K562 (cell line): Measurements from ENCODE around the gene ANKS4B. TPM values are rescaled to one million over a fixed set of nuclear protein-coding genes. Genes with fewer than 3 reads are reported as not detected.
A peak's percentile ranks its signal among the peaks of the same experiment; 100 is the strongest.

ENCODE experiments used
- ATAC-seq: fragments of 200-7000 bp; cut with Tn5 transposase; 3 replicates; pipeline ENCODE4 v1.9.1; 2020; ENCODE audit warnings: moderate library complexity
- BruUV-seq: library from RNA; stranded (reverse); fragments of 400-500 nt; replicated peaks from 2 replicates; lab custom pipeline; 2021; lab: Mats Ljungman, UMichigan
- CTCF ChIA-PET: fragments of 300-600 bp; formaldehyde crosslinking; extraction: SDS; loops from one replicate; lab custom pipeline; 2021; ENCODE audit warnings: low intra/inter-chr PET ratio; lab: Yijun Ruan, JAX
- POLR2A ChIA-PET: fragments of 300-600, 350-650 bp; sonication (Branson Sonifier 250); formaldehyde crosslinking; extraction: SDS; loops from one replicate; lab custom pipeline; 2021; ENCODE audit warnings: antibody characterized with exemption, inconsistent platforms; lab: Yijun Ruan, JAX
- DNase-seq, 4 experiments: peaks; one replicate each; pipeline versions ENCODE4 v3.0.0 to v3.0.0-alpha.2; 2011 to 2018; ENCODE audit warnings: low spot score in 3 of 4, mixed read lengths in 3 of 4; ENCODE audit errors: extremely low read depth in 1 of 4
- FAIRE-seq: peaks from 2 replicates; lab custom pipeline; 2011; peaks lifted over from hg19 to GRCh38; lab: Jason Lieb, UNC
- H2AFZ ChIP-seq: 2 replicates; pipeline ENCODE4 v1.6.0; 2011; ENCODE audit warnings: low read depth, low read length, control low read depth, inconsistent platforms
- H3K27ac ChIP-seq: fragments of 200-600 bp; 3 replicates; pipeline ENCODE4 v1.8.0; 2011; ENCODE audit warnings: low read depth, mild to moderate bottlenecking, control low read depth, inconsistent platforms, low read length, moderate library complexity, mixed read lengths; ENCODE audit errors: extremely low read depth
- H3K27me3 ChIP-seq, 2 experiments: fragments of 300-600 bp in 1 of 2; 2 replicates in 1 of 2; 3 replicates in 1 of 2; pipeline versions ENCODE4 v1.6.0 to v1.8.0; 2011; ENCODE audit warnings: inconsistent platforms in 2 of 2, low read length in 2 of 2, mild to moderate bottlenecking in 1 of 2, mixed read lengths in 1 of 2, moderate library complexity in 1 of 2; ENCODE audit not compliant: control insufficient read depth in 2 of 2, insufficient read depth in 2 of 2
- H3K36me3 ChIP-seq: fragments of 300-600 bp; 3 replicates; pipeline ENCODE4 v1.8.0; 2011; ENCODE audit warnings: mild to moderate bottlenecking, low read length, inconsistent platforms; ENCODE audit not compliant: control insufficient read depth, insufficient read depth
- H3K4me1 ChIP-seq, 2 experiments: fragments of 200-600 bp in 1 of 2; replicated peaks in 1 of 2; 2 replicates in 1 of 2; 3 replicates in 1 of 2; pipeline versions ENCODE4 v1.5.1 to v1.8.0; 2011; ENCODE audit warnings: inconsistent platforms in 2 of 2, low read length in 2 of 2, mild to moderate bottlenecking in 1 of 2, mixed read lengths in 1 of 2, moderate library complexity in 1 of 2; ENCODE audit not compliant: control insufficient read depth in 2 of 2, insufficient read depth in 2 of 2
- H3K4me2 ChIP-seq: 2 replicates; pipeline ENCODE4 v1.6.1; 2011; ENCODE audit warnings: low read length, control low read depth, inconsistent platforms, mixed read lengths; ENCODE audit not compliant: insufficient read depth
- H3K4me3 ChIP-seq: fragments of 200-600 bp; sonication (generic), shearing (Covaris generic); 2 replicates; pipeline ENCODE4 v1.5.1; 2016; ENCODE audit warnings: control low read depth, inconsistent platforms
- H3K79me2 ChIP-seq: fragments of 200-600 bp; 3 replicates; pipeline ENCODE4 v1.8.0; 2011; ENCODE audit warnings: low read length, inconsistent platforms; ENCODE audit not compliant: control insufficient read depth, insufficient read depth
- H3K9ac ChIP-seq, 2 experiments: 2 replicates each; pipeline versions ENCODE4 v1.6.0 to v1.6.1; 2011; ENCODE audit warnings: low read depth in 2 of 2, low read length in 2 of 2, control low read depth in 1 of 2, inconsistent platforms in 1 of 2, mild to moderate bottlenecking in 1 of 2, mixed read lengths in 1 of 2; ENCODE audit not compliant: insufficient read depth in 1 of 2
- H3K9me1 ChIP-seq: one replicate; pipeline ENCODE4 v1.6.0; 2011; ENCODE audit warnings: inconsistent platforms, mild to moderate bottlenecking, low read length, moderate library complexity; ENCODE audit not compliant: control insufficient read depth, insufficient read depth
- H3K9me3 ChIP-seq: replicated peaks from 2 replicates; pipeline ENCODE4 v1.5.1; 2011; ENCODE audit warnings: low read depth, low read length, inconsistent platforms; ENCODE audit not compliant: control insufficient read depth, insufficient read depth
- H4K20me1 ChIP-seq: replicated peaks from 2 replicates; pipeline ENCODE4 v1.6.1; 2011; ENCODE audit warnings: low read length, inconsistent platforms, mixed read lengths; ENCODE audit not compliant: control insufficient read depth, insufficient read depth
- CEBPG ChIP-seq, 3 experiments: fragments of 200-800 bp in 1 of 3; sonication (Bioruptor generic) in 1 of 3; sonication (generic) in 1 of 3; formaldehyde crosslinking in 1 of 3; IDR thresholded peaks in 2 of 3; conservative IDR thresholded peaks in 1 of 3; 2 replicates each; pipeline versions ENCODE4 v1.6.1 to v1.8.0; 2016 to 2022; ENCODE audit warnings: missing compliant biosample characterization in 2 of 3, missing genetic modification characterization in 2 of 3, mild to moderate bottlenecking in 1 of 3, missing genetic modification reagents in 1 of 3
- SNRNP70 ChIP-seq: fragments of 200-400 bp; formaldehyde crosslinking; optimal IDR thresholded peaks from 2 replicates; pipeline ENCODE3; 2017; ENCODE audit warnings: low read depth, low read length
- ZNF239 ChIP-seq: fragments of 250-450 bp; sonication (Bioruptor Pico); IDR thresholded peaks from 2 replicates; pipeline ENCODE4 v1.4.0; 2020; ENCODE audit warnings: mild to moderate bottlenecking
- WGBS: fragments of 100-300 bp; shearing (Covaris generic); methylation state at CpG from one replicate; pipeline ENCODE4 v1.1.6; 2016; ENCODE audit warnings: low coverage, mixed read lengths; ENCODE audit not compliant: insufficient coverage; ENCODE audit errors: missing lambda C conversion rate; 5-methylcytosine and 5-hydroxymethylcytosine counted together
- in situ Hi-C: fragments of 300-500 bp; cut with MboI; formaldehyde crosslinking; loops from 4 replicates; pipeline ENCODE4 v1.15.0; 2018; ENCODE audit warnings: inconsistent platforms, mixed read lengths
- intact Hi-C: fragments of 100-400 bp; cut with micrococcal nuclease; formaldehyde crosslinking; loops from 2 replicates; pipeline ENCODE4 v1.14.2; 2022
- polyA plus RNA-seq, 8 experiments: library from polyadenylated mRNA; depleted of rRNA in 4 of 8; stranded (reverse) in 5 of 8; unstranded in 3 of 8; fragments of >200 nt; fragmentation: Nextera tagmentation in 2 of 8; fragmentation: Illumina TruSeq in 1 of 8; extraction: Ambion mirVana in 2 of 8; extraction: Trizol in 1 of 8; gene quantifications; 2 replicates each; pipeline versions ENCODE4 v1.2.1 to v1.2.3, GENCODE V29; 2011 to 2014; ENCODE audit warnings: inconsistent platforms in 1 of 8, missing spikeins in 1 of 8
- total RNA-seq, 7 experiments: library from RNA; depleted of rRNA in 6 of 7; stranded (reverse); fragments of >200 nt in 6 of 7; fragmentation: Illumina TruSeq in 2 of 7; extraction: Trizol in 2 of 7; gene quantifications; 2 replicates each; pipeline versions ENCODE4 v1.2.1 to v1.2.3, GENCODE V29; 2011 to 2021; ENCODE audit warnings: low replicate concordance in 1 of 7

ANKS4B gene
- total and polyA plus RNA-seq, 9 of the 15 experiments (the other 6 are each of a cell fraction or from before 2014, with no cell fraction given), result not detected

DNA sequence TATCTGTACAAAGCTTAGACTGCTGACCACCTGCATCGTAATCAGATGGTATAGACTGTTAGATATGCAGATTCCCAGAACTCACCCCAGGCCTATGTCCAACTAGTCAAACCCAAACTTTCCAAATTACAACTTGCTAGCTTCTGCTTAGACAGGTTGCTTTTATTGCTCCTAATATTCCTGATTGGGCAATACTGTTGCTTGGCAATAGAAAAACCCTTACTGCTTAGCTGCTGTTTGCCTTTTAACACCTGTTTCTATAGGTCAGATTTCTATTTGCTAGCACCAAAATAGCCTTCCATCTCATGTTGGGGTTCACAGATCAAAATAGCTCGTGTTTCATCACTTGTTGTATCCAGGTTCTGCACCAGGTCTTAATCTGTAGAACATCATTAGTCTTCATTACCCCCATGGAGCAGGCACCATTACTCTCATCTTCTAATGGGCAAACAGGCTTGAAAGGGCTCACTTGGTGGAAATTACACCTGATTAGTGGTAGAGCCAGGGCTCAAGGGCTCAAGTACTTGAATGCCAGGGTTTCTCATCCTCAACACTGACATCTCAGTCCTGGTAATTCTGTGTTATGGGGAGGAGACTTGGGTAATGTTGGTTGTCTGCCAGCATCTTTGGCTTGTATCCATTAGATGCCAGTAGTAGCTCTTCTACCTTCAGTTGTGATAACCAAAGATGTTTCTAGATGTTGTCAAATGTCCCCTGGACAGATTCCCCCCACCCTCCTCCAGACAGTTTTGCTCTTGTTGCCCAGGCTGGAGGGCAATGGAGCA is 24.9 kb upstream of the ANKS4B start:
- H3K4me2 ChIP-seq, result no peak overlapping the region
- 0 out of 2 replicates have a peak, but pooled peaks cover 3% of the 10 kb centered on the region for H4K20me1 ChIP-seq
- no peaks in the 10 kb centered on the region for H3K9me3 ChIP-seq
- intact Hi-C loops, result no loop called here
- no peak for ATAC-seq
- no peaks in the 10 kb centered on the region for H3K79me2 ChIP-seq
- no peak overlapping the region for H3K4me3 ChIP-seq
- H3K4me1 ChIP-seq, result no peaks in the 10 kb centered on the region
- in situ Hi-C loops, result no loop called here
- BruUV-seq, result no TSS peak
- WGBS, result 0% methylated on average over 2 of the region's 2 CpGs
- DNase-seq, result no peak
- H2AFZ ChIP-seq, result no peak overlapping the region
- H3K9ac ChIP-seq, result no peak overlapping the region
- H3K36me3 ChIP-seq, result no peaks in the 10 kb centered on the region
- no peaks in the 10 kb centered on the region for H3K9me1 ChIP-seq
- H3K27me3 ChIP-seq, result peaks cover 13 to 57% of the 10 kb centered on the region in 2 experiments
- FAIRE-seq, result no peak
- ChIA-PET CTCF (no interaction called here), POLR2A (interaction anchor here (0.6 kb wide), 1 partner anchor 752 kb away, joined by 4 read pairs; no protein-coding TSS in a partner anchor)
- no peak for TF ChIP-seq CEBPG (CRISPR knock-in tag; IDR thresholded peaks at IDR 0.05)
- TF ChIP-seq CEBPG (tag; conservative IDR thresholded peaks at IDR 0.05 in 1 of 2, IDR thresholded peaks at IDR 0.05 in 1 of 2), result peak; percentile 23 to 71; a peak in 2 of 4 replicates
- TF ChIP-seq SNRNP70, result no peak
- H3K27ac ChIP-seq, result no peak overlapping the region

DNA sequence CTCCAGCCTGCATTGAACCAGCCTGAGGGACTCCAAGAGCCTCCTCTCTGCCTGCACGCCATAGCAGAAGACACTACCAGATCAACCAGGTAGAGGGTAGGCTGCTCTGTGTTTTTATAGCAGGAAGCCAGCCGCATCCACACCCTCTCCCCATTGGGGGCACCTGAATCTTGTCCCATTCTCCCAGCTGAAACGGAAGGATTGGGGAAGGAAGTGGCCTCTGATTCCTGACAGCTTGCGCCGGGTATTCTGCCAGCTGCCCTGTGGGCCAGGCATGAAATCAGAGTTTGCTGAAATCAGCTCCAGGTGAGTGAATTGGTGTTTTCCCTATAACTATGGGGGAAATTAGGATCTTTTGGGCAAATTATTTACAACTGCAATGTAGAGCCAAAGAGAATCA is 22.0 kb upstream of the ANKS4B start, which contains the start of gene ZP2:
Gene ZP2 (minus strand): TSS at position 89 of the 400 bp plus-strand sequence. CDS start 27 bp downstream, at position 62.
- Histone ChIP-seq H3K4me3 (no peak within 1 kb of the TSS), H3K27me3 (peaks cover 14 to 45% of the 10 kb centered on the region in 2 experiments), H3K9ac (no peak within 1 kb of the TSS), H3K9me1 (no peaks in the 10 kb centered on the region), H3K4me1 (peaks cover 0 to 2% of the 10 kb centered on the region in 2 experiments; a peak in 1 of 5 replicates), H3K4me2 (no peak within 1 kb of the TSS), H3K9me3 (no peaks in the 10 kb centered on the region), H3K27ac (no peak within 1 kb of the TSS), H3K36me3 (no peaks in the 10 kb centered on the region), H2AFZ (no peak within 1 kb of the TSS), H3K79me2 (no peaks in the 10 kb centered on the region), H4K20me1 (0 out of 2 replicates have a peak, but pooled peaks cover 3% of the 10 kb centered on the region)
- no peak for DNase-seq
- no peak for FAIRE-seq
- in situ Hi-C loops (no loop called here), intact Hi-C loops (no loop called here)
- CTCF ChIA-PET, result no interaction called here
- BruUV-seq, result no TSS peak
- ATAC-seq, result no peak
- POLR2A ChIA-PET, result interaction anchor here (1.0 kb wide), 1 partner anchor 20 kb away, joined by 3 read pairs; no protein-coding TSS in a partner anchor
- 34% methylated on average over 5 of the region's 5 CpGs for WGBS
- no peak for TF ChIP-seq ZNF239 (CRISPR knock-in tag)
